Activated CD4-positive, CD25-positive, alpha-beta regulatory T cell treated with anti-CD3 and anti-CD28 coated beads, Interleukin-2, amount 50 U/mL, for 72 hours (primary cell): ENCODE measurements around the gene CTSO.
"Not testable (repeated sequence)": the region's sequence is repeated elsewhere in the genome, so short reads cannot be mapped to it uniquely, and the experiment has no call there.

ENCODE experiments used
- DNase-seq: peaks from one replicate; pipeline ENCODE4 v3.0.0; 2021

CTSO gene

DNA sequence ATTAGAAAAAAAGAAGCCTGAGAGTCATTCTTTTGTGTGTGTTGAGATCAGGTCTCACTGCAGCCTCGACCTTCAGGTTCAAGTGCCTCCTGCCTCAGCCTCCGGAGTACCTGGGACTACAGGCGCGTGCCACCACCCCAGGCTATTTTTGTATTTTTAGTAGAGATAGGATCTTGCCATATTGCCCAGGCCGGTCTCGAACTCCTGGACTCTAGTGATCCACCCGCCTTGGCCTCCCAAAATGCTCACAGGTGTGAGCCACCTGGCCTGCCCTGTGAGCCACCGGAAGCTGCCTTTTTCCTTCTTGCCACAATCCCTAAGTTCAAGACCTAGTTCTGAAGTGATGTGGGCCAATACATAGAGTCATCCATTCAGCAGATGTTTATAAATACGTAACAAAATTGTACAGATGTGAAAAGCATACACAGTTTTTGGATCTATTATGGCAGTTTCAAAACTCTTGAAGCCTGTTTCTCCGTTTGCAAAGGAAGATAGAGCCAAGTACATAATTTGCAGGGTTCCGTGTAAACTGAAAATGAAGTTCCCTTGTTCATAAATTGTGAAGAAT, 536 bp upstream of the CTSO start:
- peak; percentile 30 for DNase-seq

DNA sequence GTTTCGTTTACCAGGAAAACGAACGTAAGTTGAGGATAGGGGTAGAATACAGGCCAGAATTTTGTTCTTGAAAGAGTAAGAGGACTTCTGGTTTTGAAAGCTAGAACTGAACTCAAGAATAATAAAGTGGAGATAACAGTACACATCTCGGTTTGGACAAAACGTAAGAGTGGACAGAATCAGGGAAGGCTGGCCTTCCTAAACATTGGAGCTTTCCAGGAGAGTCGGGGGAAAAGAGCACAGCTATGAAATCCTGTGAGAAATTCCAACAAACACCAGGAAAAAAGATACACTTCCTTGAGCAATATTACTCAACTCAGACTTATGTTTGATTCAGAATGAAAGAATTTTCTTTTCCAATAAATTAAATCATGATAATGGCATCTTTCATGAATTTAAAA, 1.2 kb downstream of the CTSO start:
- DNase-seq: no peak

DNA sequence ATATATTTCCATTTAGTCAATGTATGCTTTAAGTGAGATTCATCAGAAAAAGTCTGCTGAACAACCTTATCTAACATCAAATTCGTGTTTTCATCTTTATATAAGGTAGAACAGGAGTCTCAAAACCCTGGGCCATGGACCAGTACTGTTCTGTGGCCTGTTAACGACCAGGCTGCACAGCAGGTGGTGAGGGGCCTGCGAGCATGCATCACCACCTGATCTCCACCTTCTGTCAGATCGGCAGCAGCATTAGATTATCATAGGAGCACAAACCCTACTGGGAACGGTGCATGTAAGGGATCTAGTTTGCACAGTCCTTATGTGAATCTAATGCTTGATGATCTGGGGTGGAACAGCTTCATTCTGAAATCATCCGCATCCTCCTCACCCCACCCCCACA, 3.2 kb downstream of the CTSO start:
- no peak for DNase-seq

DNA sequence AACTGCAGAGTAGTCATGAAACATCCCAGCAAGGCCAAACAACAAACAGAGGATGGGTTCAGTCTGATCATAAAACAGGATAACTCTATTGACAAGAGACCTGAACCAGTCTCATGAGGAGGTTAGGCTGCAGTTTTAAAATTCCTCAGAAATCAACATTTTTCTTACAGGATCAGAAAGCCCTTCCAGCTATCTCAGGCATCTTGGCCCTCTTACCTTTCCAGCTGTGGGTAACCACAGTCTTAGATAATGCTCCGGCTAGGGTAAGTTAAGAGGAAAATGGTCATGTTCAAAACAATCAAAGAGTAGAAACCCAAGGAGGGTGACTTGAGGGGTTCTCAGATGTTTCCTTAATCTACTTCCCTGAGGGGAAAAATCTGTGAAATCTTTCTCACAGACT, 5.1 kb downstream of the CTSO start:
- DNase-seq: no peak

DNA sequence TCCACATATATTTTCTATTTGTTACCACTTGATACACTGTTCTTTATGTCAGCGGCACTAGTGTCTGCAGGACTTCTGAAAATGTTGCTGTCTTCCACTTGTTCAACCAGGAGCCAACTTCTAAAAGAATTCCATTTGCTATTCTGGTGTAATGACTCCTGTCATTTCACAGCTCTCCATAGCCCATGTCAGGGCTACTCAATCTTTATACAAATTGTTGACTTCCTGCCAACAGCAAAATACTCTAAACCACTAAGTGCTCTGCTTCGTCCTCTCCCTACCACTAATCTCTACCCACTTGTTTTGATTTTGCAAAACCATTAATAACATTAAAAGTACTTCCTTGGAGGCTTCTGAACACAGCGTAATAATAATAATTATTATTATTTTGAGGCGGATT, 7.2 kb downstream of the CTSO start:
- no peak for DNase-seq

DNA sequence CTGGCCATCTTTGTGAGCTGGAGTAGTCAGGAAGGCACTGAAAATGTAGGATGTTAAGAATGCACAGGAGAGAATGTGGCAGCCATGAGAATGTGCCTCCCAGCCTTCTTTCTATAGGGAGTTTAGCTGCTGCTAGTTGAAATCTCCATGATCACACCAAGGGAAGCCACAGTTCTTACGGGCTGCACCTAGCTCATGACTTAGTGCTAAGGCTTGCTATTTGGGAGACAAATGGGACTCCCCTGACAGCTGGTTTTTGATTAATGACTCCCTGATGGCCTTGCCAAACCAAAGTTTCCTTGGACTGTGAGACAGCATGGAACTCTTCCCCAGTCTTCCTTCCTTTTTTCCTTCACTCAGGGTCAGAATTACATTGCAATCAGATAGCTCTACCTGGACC, 9.2 kb downstream of the CTSO start:
- no peak for DNase-seq

DNA sequence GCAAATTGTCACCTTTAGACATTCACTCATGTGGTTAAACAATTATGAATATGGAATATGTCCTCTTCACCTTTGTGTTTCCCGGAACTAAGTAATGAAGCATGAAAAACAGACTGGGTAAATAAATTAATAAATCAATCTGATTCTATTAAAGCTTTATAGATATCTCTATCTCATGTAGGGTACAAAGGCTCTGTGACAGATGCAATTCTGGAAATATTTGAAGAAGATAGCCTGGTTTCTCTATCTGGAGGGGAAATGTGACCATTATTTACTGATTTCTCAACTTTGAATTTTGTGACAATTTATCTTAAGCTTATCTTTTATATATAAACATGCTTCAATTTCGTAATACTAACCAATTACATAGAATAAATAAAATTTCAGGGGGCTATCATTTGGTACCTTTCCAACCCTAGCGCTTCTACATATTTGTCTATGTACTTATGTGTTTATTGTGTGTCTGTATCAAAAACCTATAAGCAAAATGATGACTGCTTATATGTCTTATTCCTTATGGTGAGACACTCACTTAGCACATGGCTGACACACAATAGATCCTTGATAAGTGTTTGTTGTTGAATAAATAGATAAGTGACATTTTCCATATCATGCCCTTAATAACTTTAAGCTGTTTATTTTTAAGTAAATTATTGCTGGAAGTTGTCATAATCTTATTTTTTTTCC, 9.9 kb downstream of the CTSO start:
- no peak for DNase-seq

DNA sequence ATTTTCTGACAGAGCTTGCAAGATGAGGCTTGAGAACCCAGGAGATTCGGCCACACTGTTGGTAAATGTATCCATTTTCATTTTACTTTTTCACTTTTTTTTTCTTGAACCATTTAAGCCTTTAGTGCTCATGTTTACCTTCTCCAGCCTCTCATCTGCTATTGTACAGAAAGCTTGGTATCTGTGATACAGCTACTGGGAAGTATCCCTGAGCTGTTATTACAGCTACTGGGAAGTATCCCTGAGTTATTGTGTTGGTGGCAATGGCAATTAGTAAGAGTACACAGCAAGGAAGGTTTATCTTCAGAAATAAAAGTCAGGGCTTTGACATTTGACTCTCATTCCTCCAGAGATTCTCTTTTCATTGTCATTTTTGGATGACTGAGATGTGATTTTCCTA, 11.8 kb downstream of the CTSO start:
- no peak for DNase-seq

DNA sequence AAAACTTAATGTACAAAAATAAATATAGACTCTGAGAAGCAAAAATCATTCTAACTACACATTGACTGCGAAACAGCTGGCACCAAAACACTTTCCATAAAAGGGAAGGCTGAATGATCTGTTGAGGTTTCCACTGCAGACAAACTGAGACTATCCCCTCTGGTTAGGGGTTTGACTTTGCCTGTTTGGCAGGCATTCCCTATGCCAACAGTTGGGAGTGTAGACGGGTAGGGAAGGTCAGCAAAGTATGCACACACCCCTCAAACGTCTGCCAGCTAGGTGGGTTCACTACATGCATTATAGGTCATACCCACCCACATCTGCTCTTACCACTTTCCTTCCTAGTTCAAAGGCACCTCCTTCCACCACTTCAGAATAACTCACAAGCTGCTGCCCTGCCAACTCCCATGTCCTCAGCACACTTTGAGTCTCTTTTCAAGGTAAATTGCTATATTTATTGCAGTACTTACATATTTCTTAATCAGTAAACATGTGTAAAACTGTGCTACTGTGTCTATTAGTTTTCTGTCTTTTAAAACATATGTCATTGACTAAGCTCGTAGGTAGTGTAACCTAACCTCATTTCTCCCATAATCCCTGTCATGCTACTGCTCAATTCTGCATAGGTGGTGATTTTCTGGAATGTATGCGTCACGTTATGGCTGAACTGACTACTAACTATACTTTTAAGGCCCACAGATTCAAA, 12.4 kb downstream of the CTSO start:
- no peak for DNase-seq

DNA sequence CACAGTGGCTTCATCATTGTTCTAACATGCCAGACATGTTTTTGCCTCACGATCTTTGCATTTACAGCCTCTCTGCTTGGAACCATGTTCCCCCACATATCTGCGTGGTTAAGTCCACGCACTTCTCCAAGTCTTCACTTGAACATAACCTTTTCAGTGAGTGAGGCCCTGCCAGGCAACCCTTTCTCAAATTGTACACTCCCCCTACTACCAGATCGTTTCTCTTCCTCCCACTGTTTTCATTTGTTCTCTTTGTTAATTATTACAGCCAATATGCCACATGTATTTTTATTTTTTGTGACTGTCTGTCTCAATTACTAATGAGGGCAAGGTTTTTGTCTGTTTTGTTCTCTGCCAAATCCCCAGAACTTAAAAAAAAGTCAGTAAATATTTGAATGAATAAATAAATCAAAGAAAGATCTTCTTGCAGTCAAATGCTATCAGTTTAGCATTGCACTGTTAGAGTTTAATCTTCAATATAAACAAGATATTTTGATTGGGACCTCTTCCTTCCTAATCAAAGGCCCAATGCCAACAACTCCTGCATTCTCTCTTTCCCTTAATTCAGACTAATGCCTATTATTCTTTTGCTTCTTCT, 18.2 kb downstream of the CTSO start:
- DNase-seq: no peak

DNA sequence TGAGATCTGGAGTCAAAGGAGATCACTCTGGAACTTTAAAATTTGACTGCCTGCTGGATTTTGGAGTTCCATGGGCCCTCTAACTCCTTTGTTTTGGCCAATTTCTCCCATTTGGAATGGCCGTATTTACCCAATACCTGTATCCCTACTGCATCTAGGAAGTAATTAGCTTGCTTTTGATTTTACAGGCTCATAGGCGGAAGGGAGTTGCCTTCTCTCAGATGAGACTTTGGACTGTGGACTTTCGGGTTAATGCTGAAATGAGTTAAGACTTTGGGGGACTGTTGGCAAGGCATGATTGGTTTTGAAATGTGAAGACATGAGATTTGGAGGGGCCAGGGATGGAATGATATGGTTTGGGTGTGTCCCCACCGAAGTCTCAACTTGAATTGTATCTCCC, 19.0 kb downstream of the CTSO start:
- not testable (repeated sequence) for DNase-seq

DNA sequence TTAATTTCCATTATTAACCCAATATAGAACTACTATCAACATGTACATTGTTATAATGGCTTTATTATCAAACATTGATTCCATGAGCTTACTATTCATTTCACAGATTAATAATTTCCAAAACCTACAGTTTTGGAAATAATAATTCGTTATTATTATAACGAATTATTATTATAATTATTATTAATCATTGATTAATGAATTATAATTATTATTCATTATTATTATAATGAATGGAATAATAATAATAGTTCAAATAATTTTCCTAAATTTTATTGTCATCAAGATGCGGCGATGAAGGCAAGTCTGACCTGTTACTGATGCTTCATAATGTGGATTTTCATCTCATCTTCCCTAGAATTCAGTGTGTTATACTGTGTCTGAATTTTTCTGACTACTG, 22.0 kb downstream of the CTSO start:
- no peak for DNase-seq

DNA sequence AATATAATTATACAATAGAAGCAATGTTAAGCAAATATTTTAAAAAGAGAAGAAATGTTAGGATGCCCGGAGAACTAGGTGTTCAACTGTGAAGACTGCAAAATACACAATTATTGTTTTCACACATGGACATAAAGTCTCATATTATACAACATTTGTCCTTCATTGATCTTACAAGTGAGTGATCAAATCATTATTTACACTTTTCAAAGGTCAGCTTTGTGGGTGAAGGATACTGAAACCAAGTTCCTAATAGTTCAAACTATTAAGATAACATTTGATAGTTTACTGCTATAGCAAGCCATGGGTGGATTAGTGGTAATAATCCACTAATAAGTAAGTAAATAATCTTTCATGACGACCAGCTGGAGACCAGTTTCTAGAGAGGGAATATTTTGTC, 23.3 kb downstream of the CTSO start:
- no peak for DNase-seq

DNA sequence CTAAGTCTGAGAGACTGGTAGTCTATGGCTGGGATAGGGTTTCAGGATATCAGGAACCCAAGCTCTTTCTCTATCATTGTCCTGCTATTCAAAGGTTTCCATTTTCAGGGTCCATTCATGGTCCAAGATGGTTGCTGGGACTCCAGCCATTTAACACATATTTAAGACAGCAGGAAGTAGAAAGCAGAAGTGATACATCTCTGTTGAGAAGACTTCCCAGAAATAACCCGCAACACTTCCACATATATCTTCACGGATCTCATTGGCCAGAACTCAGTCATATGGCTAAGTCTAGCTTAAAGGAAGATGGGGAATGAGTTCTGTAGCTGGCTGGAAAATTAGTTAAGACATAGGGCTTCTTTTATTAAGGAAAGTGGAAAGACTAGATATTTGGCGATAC, 23.8 kb downstream of the CTSO start:
- no peak for DNase-seq

DNA sequence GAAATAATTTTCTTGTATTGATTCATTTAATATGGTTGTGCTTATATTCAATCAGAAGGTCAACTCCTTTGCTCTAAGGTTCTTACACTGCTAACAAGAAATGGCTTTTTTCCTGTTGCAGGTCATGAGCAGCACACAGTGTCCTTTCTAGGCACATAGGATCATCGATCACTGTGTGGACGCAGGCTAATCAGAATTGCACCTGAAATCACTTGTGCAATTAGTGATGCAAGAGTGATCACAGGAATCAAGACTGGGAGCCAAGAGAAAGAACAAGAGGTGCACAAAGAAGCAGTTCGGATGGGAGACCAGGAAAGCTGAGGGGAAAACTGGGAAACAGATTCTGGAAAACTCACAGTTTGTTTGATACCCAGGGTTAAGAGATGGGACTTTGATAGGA, 29.0 kb downstream of the CTSO start:
- no peak for DNase-seq

DNA sequence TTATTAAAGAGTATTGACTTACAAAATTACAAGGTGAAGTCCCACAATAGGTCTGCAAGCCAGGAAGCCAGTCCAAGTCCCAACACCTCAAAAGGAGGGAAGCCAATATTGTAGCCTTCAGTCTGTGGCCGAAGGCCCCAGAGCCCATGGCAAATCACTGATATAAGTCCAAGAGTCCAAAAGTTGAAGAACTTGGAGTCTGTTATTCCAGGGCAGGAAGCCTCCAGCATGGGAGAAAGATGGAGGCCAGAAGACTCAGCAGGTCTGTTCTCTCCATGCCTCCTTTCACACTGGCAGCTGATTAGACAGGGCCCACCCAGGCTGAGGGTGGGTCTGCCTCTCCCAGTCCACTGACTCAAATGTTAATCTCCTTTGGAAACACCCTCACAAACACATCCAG, 32.1 kb downstream of the CTSO start:
- no peak for DNase-seq

DNA sequence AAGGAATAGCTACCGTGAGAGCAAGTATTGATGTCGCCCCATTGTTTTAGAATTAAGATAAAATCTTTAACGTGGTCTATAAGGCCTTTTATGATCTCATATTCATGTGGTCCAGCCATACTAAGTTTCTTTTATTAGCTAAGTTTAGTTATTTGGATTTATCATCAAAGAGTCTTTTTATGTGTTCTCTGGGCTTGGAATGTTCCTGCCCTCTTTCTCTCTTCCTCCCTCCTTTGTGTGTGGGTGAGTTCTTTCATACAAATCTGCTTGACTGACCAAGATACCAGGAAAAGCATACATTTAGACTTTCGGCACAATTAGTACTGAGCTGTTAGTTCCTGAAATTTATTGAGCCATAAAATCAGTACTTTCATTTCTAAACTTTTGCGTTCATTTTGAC, 38.9 kb downstream of the CTSO start:
- DNase-seq: no peak

DNA sequence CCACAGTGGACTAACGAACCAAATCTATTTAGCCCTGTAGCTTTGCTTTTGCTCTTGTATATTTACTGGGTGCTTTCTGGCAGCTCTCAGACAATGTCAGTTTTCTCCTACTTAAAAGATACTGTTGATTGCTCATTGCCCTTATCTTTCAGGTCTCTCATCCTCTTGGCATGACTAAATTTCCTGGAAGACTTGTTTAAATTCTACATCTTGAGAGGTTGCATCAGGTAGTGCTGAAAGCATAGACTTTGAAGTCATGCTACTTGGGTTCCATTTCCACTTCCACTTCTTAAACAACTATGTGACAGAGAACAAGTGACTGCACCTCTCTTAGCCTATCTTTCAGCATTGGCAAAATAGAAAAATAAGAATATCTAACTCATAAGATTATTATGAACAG, 41.8 kb downstream of the CTSO start:
- DNase-seq: no peak

DNA sequence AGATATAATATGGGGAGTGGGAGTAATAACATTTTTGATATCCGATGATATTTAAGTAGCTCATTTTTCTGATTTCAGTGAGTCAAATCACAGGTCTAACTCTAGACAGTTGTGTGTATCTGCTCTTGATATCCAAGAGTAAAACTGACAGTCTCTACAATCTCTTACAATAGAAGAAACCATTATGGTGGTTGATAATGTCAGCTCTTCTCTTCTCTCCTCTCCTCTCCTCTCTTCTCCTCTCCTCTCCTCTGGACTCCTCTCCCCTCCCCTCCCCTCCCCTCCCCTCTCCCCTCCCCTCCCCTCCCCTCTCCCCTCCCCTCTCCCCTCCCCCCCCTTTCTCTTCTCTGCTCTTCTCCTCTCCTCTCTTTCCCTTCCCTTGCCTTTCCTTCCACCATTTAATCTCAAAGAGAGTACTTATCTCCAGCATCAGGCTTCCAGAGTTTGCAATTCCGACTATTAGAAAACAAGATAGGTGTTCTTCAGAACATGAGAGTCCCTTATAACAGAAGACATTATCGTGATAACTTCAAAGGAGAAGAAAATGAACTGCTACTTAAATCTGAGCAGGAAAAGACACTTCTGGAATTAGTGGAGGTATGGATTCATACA, 43.9 kb downstream of the CTSO start:
- DNase-seq: no peak

DNA sequence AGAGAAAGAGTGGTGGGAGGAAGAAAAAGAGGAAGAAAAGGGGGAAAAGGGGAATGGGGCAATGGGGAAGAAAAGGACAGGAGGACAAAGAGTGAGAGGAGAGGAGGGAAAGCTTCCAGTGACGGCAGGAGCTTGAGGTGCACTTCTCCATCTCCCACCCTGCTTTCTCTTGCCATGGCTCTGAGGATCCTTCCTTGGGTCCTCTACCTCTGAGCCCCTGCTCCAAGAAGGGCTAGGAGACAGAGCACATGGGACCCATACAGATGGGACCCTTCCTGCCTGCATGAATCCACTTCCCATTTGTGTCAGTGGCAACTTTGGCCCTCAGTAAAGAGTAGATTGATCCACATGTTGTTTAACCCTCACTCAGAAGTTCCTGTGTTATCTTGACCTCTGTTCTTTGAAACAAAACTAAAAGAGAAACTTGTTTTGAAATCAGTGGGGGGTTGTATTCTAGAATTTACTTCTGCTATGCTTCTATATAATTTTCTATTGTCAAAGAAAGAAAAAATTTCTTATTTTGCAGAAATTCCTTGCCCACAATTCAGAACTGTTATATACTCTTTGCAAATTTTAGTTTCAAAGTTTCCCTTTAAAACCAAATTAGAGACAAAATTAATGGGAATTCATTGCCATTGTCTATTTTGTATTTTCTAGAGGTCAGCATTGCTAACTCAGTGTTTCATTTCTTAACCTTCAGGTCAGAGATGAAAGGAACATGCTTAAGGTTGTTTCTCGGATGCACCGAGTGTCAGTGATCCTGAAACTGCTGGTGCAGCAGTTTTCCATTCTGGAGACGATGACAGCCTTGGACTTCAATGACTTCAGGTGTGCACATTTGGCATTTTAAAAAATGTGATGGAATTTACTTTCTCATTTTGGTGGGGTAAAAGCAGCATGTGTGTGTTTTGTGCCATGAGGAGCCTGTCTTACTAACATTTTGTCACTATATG, 45.2 kb downstream of the CTSO start:
- DNase-seq: no peak

DNA sequence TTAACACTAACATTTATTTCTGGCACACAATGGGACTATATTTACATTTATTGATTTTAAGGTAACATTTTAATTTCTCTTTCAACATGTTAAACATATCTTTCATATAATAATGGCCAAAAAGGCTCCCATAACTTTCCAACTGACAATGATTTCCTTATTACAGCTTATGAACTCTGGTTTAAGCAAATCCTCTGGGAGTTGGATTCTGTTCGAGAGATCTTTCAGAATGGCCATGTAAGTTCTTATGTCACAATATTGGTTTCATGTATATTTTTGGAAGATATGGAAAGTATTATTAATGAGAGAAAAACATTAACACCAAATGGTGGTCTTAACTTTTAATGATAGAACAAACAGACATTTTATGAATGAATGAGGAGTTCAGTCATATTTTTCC, 46.1 kb downstream of the CTSO start:
- DNase-seq: no peak

DNA sequence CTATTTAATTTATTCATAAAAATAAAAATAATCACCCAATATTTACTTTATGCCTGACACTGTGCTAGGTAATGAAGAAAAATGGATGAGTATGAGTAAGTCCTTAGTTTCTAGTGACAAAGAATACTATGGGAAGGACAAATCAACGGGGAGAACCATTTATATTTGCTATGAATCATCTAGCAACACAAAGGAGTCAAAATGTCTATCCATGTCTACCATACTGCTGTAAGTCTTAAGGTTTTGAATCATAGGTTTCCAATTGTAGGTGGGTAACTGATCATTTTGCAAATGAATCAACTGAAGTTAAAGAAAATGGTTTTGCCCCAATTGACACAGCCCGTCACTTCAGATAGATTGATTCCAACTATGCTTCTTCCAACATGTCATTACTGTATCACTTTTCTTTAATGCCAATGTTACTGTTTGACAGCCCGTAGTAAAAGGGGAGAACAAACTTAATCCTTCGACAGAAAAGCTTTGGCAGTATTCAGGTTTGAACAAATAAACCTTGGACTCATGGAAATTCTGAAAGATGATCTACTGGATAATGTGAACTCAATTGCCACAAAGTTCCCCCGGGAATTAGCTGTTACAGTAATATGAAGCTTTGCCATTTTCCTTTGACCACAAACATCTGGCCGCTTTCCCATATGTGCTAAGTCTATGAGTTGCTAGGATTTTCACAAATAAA, 47.0 kb downstream of the CTSO start:
- DNase-seq: no peak
